HepG2 (cell line): ENCODE data around the gene RNF183. TPM values are rescaled to one million over a fixed set of nuclear protein-coding genes. Genes with fewer than 3 reads are reported as not detected.

ENCODE experiments used
- ATAC-seq: fragments of 200-7000 bp; cut with Tn5 transposase; 3 replicates; pipeline ENCODE4 v1.9.1; 2020; ENCODE audit warnings: mild to moderate bottlenecking, moderate library complexity
- BruUV-seq: library from RNA; stranded (reverse); fragments of 400-500 nt; replicated peaks from 2 replicates; lab custom pipeline; 2021; lab: Mats Ljungman, UMichigan
- CTCF ChIA-PET: fragments of 300-600 bp; formaldehyde crosslinking; extraction: SDS; loops from one replicate; lab custom pipeline; 2021; ENCODE audit warnings: low total read pairs, inconsistent platforms, low intra/inter-chr PET ratio; lab: Yijun Ruan, JAX
- POLR2A ChIA-PET: fragments of 350-600 bp; sonication (Branson Sonifier 250); formaldehyde crosslinking; loops from one replicate; lab custom pipeline; 2020; ENCODE audit warnings: antibody characterized with exemption, inconsistent platforms; lab: Yijun Ruan, JAX
- DNase-seq: peaks from one replicate; pipeline ENCODE4 v3.0.0-alpha.2; 2015; ENCODE audit warnings: low spot score
- FAIRE-seq: peaks from 3 replicates; lab custom pipeline; 2011; peaks lifted over from hg19 to GRCh38; lab: Jason Lieb, UNC
- H2AFZ ChIP-seq: one replicate; pipeline ENCODE4 v1.6.1; 2011; ENCODE audit warnings: low read length, inconsistent platforms
- H3K27ac ChIP-seq: fragments of 300-600 bp; 3 replicates; pipeline ENCODE4 v1.8.0; 2011; ENCODE audit warnings: mixed run types, mild to moderate bottlenecking, mixed read lengths, low read length, inconsistent platforms; ENCODE audit not compliant: insufficient read depth; ENCODE audit errors: extremely low read length
- H3K27me3 ChIP-seq, 2 experiments: fragments of 200-600 bp in 1 of 2; 2 replicates in 1 of 2; 3 replicates in 1 of 2; pipeline versions ENCODE4 v1.6.0 to v1.8.0; 2011; ENCODE audit warnings: low read length in 2 of 2, mild to moderate bottlenecking in 2 of 2, moderate library complexity in 2 of 2, inconsistent platforms in 1 of 2; ENCODE audit not compliant: insufficient read depth in 2 of 2, control insufficient read depth in 1 of 2
- H3K36me3 ChIP-seq, 2 experiments: fragments of 200-600 bp in 1 of 2; replicated peaks in 1 of 2; 2 replicates in 1 of 2; 3 replicates in 1 of 2; pipeline versions ENCODE4 v1.5.1 to v1.8.0; 2011; ENCODE audit warnings: low read length in 2 of 2, inconsistent platforms in 1 of 2; ENCODE audit not compliant: insufficient read depth in 2 of 2, control insufficient read depth in 1 of 2
- H3K4me1 ChIP-seq: 2 replicates; pipeline ENCODE4 v1.5.1; 2012; ENCODE audit warnings: low read length, inconsistent platforms; ENCODE audit not compliant: insufficient read depth
- H3K4me2 ChIP-seq: 2 replicates; pipeline ENCODE4 v1.6.0; 2011; ENCODE audit warnings: low read depth, low read length, inconsistent platforms
- H3K4me3 ChIP-seq, 3 experiments: fragments of 200-600 bp in 1 of 3; sonication (generic), shearing (Covaris generic) in 1 of 3; replicated peaks in 1 of 3; 2 replicates each; pipeline ENCODE4 v1.5.1; 2011 to 2016; ENCODE audit warnings: low read length in 3 of 3, inconsistent platforms in 2 of 3, low read depth in 2 of 3, mild to moderate bottlenecking in 2 of 3, control low read depth in 1 of 3, mixed read lengths in 1 of 3; ENCODE audit not compliant: insufficient read depth in 1 of 3
- H3K79me2 ChIP-seq: one replicate; pipeline ENCODE4 v1.6.1; 2011; ENCODE audit warnings: low read length, inconsistent platforms; ENCODE audit not compliant: insufficient read depth
- H3K9ac ChIP-seq: 2 replicates; pipeline ENCODE4 v1.6.0; 2011; ENCODE audit warnings: mild to moderate bottlenecking, low read depth, low read length, inconsistent platforms; ENCODE audit not compliant: insufficient read depth
- H3K9me3 ChIP-seq: 2 replicates; pipeline ENCODE4 v1.5.1; 2012; ENCODE audit warnings: mild to moderate bottlenecking, low read length
- H4K20me1 ChIP-seq: 2 replicates; pipeline ENCODE4 v1.6.0; 2011; ENCODE audit warnings: inconsistent platforms, mild to moderate bottlenecking, low read length, moderate library complexity; ENCODE audit not compliant: insufficient read depth
- LCORL ChIP-seq, 2 experiments: fragments of 450-650 bp in 1 of 2; sonication (generic) in 1 of 2; formaldehyde crosslinking in 1 of 2; IDR thresholded peaks; 2 replicates each; pipeline versions ENCODE4 v1.5.0 to v1.6.1; 2017 to 2020; ENCODE audit warnings: antibody characterized with exemption in 1 of 2, missing genetic modification reagents in 1 of 2
- TRIM24 ChIP-seq: sonication (generic); formaldehyde crosslinking; IDR thresholded peaks from 2 replicates; pipeline ENCODE4 v1.8.0; 2022; ENCODE audit warnings: mild to moderate bottlenecking, missing genetic modification reagents
- in situ Hi-C: cut with HindIII; loops from 2 replicates; pipeline ENCODE4 v1.10.0; 2017; ENCODE audit warnings: low pct_unique_long_range_greater_than_20kb; ENCODE audit not compliant: extremely low pct_ligation_motif_present
- intact Hi-C: fragments of 100-400 bp; cut with micrococcal nuclease; formaldehyde crosslinking; loops from one replicate; pipeline ENCODE4 v1.10.0; 2022; ENCODE audit not compliant: unreplicated experiment
- polyA plus RNA-seq, 8 experiments: library from polyadenylated mRNA; depleted of rRNA in 3 of 8; stranded (reverse) in 7 of 8; unstranded in 1 of 8; fragments of >200 nt; fragmentation: Illumina TruSeq in 4 of 8; extraction: Trizol in 4 of 8; gene quantifications; 2 replicates each; pipeline versions ENCODE4 v1.2.1 to v1.2.3, GENCODE V29; 2011 to 2016; ENCODE audit warnings: low read depth in 4 of 8, missing spikeins in 1 of 8, mixed read lengths in 1 of 8; ENCODE audit not compliant: insufficient read depth in 1 of 8
- total RNA-seq, 5 experiments: library from RNA; depleted of rRNA; stranded (reverse); fragments of >200 nt; fragmentation: Illumina TruSeq; extraction: Trizol; gene quantifications; 2 replicates each; pipeline ENCODE4 v1.2.3, GENCODE V29; 2016; ENCODE audit warnings: low read depth in 1 of 5

RNF183 gene
- total and polyA plus RNA-seq, 2 of the 13 experiments (the other 11 are each of a cell fraction or from before 2014, with no cell fraction given): 0.13 to 6.5 TPM

DNA sequence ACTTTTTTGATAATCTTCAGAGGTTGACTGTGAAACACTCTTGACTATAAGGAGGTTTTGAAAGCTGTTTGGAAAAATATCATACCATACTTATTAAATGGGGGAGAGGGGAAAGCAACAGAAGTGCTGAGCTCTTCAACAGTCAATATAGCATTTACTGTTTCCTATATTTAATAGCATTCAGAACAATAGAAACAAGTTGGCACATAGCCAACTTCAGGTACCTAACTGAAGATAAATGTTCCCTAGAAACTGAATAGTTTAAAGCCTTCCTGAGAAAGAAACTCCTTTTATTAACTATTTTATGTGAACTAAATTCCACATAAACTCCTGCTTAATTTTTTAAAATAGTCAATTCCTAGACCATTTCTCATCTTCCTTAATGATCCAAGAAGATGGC is 55.5 kb downstream of the RNF183 start:
- Histone ChIP-seq H3K4me1 (no peaks in the 10 kb centered on the region), H3K27me3 (no peaks in the 10 kb centered on the region), H3K9ac (no peak overlapping the region), H3K79me2 (peaks cover 44% of the 10 kb centered on the region), H3K4me2 (no peak overlapping the region), H2AFZ (no peak overlapping the region), H4K20me1 (peaks cover 17% of the 10 kb centered on the region), H3K27ac (no peak overlapping the region), H3K4me3 (no peak overlapping the region), H3K9me3 (no peaks in the 10 kb centered on the region), H3K36me3 (peaks cover 2 to 4% of the 10 kb centered on the region in 2 experiments; a peak in 3 of 5 replicates)
- POLR2A ChIA-PET: no interaction called here
- DNase-seq (no peak), FAIRE-seq (no peak), ATAC-seq (no peak)
- in situ Hi-C loops: no loop called here
- intact Hi-C loops: no loop called here
- no TSS peak for BruUV-seq
- CTCF ChIA-PET: no interaction called here
- TF ChIP-seq LCORL (IDR thresholded peaks at IDR 0.05) (0 out of 2 replicates have a peak, but pooled peaks have one; percentile 51), LCORL (CRISPR knock-in tag; IDR thresholded peaks at IDR 0.05) (no peak), TRIM24 (CRISPR knock-in tag) (no peak)

Other genes starting within 250 kb of the RNF183 start
- gene ZFP37, start 246.7 kb downstream of the RNF183 start, total RNA-seq (2016; rRNA removed; fragmentation: Illumina TruSeq; extraction: Trizol): 3.7 and 5.6 TPM in 2 replicates
- gene ZFP37, start 246.7 kb downstream of the RNF183 start, polyA plus RNA-seq (2011; rRNA removed): 0.78 and 1.1 TPM in 2 replicates
- 6.0 and 9.3 TPM in 2 replicates for gene SLC31A2, start 152.4 kb downstream of the RNF183 start, total RNA-seq (2016; rRNA removed; fragmentation: Illumina TruSeq; extraction: Trizol)
- gene SLC31A2, start 152.4 kb downstream of the RNF183 start, polyA plus RNA-seq (2011; rRNA removed): 10.2 and 10.9 TPM in 2 replicates
- 11.8 and 12.3 TPM in 2 replicates for gene FKBP15, start 82.1 kb downstream of the RNF183 start, total RNA-seq (2016; rRNA removed; fragmentation: Illumina TruSeq; extraction: Trizol)
- gene FKBP15, start 82.1 kb downstream of the RNF183 start, polyA plus RNA-seq (2011; rRNA removed): 18.6 and 23.4 TPM in 2 replicates
- gene SLC31A1, start 81.8 kb downstream of the RNF183 start, total RNA-seq (2016; rRNA removed; fragmentation: Illumina TruSeq; extraction: Trizol): 45.9 and 70.0 TPM in 2 replicates
- gene SLC31A1, start 81.8 kb downstream of the RNF183 start, polyA plus RNA-seq (2011; rRNA removed): 51.3 and 62.9 TPM in 2 replicates
- gene CDC26, start 27.8 kb downstream of the RNF183 start, total RNA-seq (2016; rRNA removed; fragmentation: Illumina TruSeq; extraction: Trizol): 57.9 and 66.0 TPM in 2 replicates
- 20.2 and 26.6 TPM in 2 replicates for gene CDC26, start 27.8 kb downstream of the RNF183 start, polyA plus RNA-seq (2011; rRNA removed)
- 49.0 and 64.9 TPM in 2 replicates for gene PRPF4, start 27.7 kb downstream of the RNF183 start, total RNA-seq (2016; rRNA removed; fragmentation: Illumina TruSeq; extraction: Trizol)
- 10.3 and 11.1 TPM in 2 replicates for gene PRPF4, start 27.7 kb downstream of the RNF183 start, polyA plus RNA-seq (2011; rRNA removed)
- 0.33 and 0.56 TPM in 2 replicates for gene WDR31, start 36.9 kb upstream of the RNF183 start, total RNA-seq (2016; rRNA removed; fragmentation: Illumina TruSeq; extraction: Trizol)
- gene WDR31, start 36.9 kb upstream of the RNF183 start, polyA plus RNA-seq (2011; rRNA removed): 1.6 and 1.7 TPM in 2 replicates
- gene BSPRY, start 46.2 kb upstream of the RNF183 start, total RNA-seq (2016; rRNA removed; fragmentation: Illumina TruSeq; extraction: Trizol): 0.09 and 0.13 TPM in 2 replicates
- gene BSPRY, start 46.2 kb upstream of the RNF183 start, polyA plus RNA-seq (2011; rRNA removed): 0.26 and 0.37 TPM in 2 replicates
- 23.0 and 23.1 TPM in 2 replicates for gene HDHD3, start 73.6 kb upstream of the RNF183 start, total RNA-seq (2016; rRNA removed; fragmentation: Illumina TruSeq; extraction: Trizol)
- 38.5 and 52.1 TPM in 2 replicates for gene HDHD3, start 73.6 kb upstream of the RNF183 start, polyA plus RNA-seq (2011; rRNA removed)
- 21.8 and 23.0 TPM in 2 replicates for gene ALAD, start 97.9 kb upstream of the RNF183 start, total RNA-seq (2016; rRNA removed; fragmentation: Illumina TruSeq; extraction: Trizol)
- gene ALAD, start 97.9 kb upstream of the RNF183 start, polyA plus RNA-seq (2011; rRNA removed): 30.1 and 40.5 TPM in 2 replicates
- gene POLE3, start 107.3 kb upstream of the RNF183 start, total RNA-seq (2016; rRNA removed; fragmentation: Illumina TruSeq; extraction: Trizol): 77.2 and 93.1 TPM in 2 replicates
- 25.9 and 36.0 TPM in 2 replicates for gene POLE3, start 107.3 kb upstream of the RNF183 start, polyA plus RNA-seq (2011; rRNA removed)
- gene C9orf43, start 107.4 kb upstream of the RNF183 start, total RNA-seq (2016; rRNA removed; fragmentation: Illumina TruSeq; extraction: Trizol): 0.18 and 0.31 TPM in 2 replicates
- 0.14 and 0.24 TPM in 2 replicates for gene C9orf43, start 107.4 kb upstream of the RNF183 start, polyA plus RNA-seq (2011; rRNA removed)
- 26.7 and 28.8 TPM in 2 replicates for gene RGS3, start 160.4 kb upstream of the RNF183 start, total RNA-seq (2016; rRNA removed; fragmentation: Illumina TruSeq; extraction: Trizol)
- gene RGS3, start 160.4 kb upstream of the RNF183 start, polyA plus RNA-seq (2011; rRNA removed): 17.1 and 18.9 TPM in 2 replicates